IPS DF 6.9 (cell line): ENCODE measurements around the gene HMGB1.

Experiments
- DNase-seq: peaks from one replicate; pipeline ENCODE4 v3.0.0-alpha.2; 2013; ENCODE audit warnings: low read depth, low spot score
- H3K27ac ChIP-seq: one replicate; pipeline ENCODE4 v1.5.1; 2013; ENCODE audit warnings: low read length, control low read depth
- H3K27me3 ChIP-seq: 2 replicates; pipeline ENCODE4 v1.6.1; 2013; ENCODE audit warnings: mild to moderate bottlenecking, low read length; ENCODE audit not compliant: control insufficient read depth, insufficient read depth
- H3K36me3 ChIP-seq: 2 replicates; pipeline ENCODE4 v1.6.1; 2013; ENCODE audit warnings: low read length; ENCODE audit not compliant: control insufficient read depth, insufficient read depth
- H3K4me1 ChIP-seq: 2 replicates; pipeline ENCODE4 v1.6.1; 2013; ENCODE audit warnings: low read length; ENCODE audit not compliant: control insufficient read depth, insufficient read depth
- H3K4me3 ChIP-seq: 2 replicates; pipeline ENCODE4 v1.5.1; 2013; ENCODE audit warnings: mild to moderate bottlenecking, low read length
- H3K9me3 ChIP-seq: 2 replicates; pipeline ENCODE4 v1.6.1; 2013; ENCODE audit warnings: low read length, inconsistent platforms; ENCODE audit not compliant: control insufficient read depth, insufficient read depth
- WGBS: extraction: QIAGEN DNeasy Blood & Tissue Kit; methylation state at CpG from one replicate; pipeline ENCODE4 v1.1.7; 2013; ENCODE audit warnings: mixed read lengths, missing lambda C conversion rate; ENCODE audit not compliant: insufficient read length, insufficient coverage; 5-methylcytosine and 5-hydroxymethylcytosine counted together

Gene HMGB1

DNA sequence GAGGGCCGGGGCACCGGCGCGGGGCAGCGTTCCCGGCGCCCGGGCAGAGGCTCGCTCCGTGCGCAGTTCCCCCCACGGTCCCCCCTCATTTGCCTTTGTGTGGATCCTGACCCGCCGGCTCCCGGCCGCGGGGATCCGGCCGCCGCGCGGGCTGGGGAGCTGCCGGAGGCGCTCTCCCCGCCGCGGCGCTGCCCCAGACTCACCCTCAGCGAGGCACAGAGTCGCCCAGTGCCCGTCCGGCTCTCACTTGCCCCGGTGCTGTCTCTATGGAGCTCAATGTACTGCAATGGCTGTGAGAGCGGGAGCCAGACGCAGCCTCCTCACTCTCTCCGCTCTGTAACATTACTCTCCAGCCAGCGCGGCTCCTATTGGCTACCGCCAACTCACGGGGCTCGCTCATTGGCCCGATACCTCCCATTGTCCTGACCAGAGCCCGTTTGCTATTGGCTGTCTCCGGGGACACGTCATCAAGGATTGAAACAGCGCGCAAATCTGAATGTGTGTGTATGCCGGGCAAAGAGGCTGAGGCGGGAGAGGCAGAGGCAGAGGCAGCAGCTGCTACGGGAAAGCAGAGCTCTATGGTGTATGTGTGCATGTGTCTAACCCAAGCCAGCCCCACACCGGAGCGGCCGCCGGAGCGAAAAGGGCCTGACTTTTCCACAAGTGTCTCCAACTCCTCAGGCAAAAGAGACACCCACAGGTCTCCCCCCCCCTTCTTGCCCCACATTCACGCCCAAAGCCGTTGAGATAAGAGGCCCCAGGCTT, at the start of gene HMGB1:
Gene HMGB1 (minus strand): TSS at position 344 of the 765 bp plus-strand sequence. CDS start 2,256 bp downstream, outside the sequence.
- H3K4me1 ChIP-seq = no peaks in the 10 kb centered on the region
- no CpG with 5 or more reads among the region's 57 CpGs for WGBS

GRCh38 chr13:30510811-30511371, 45.2 kb upstream of the HMGB1 start:
- Histone ChIP-seq H3K27me3 (no peaks in the 10 kb centered on the region), H3K4me3 (no peak overlapping the region), H3K9me3 (no peaks in the 10 kb centered on the region), H3K27ac (no peak overlapping the region), H3K4me1 (no peaks in the 10 kb centered on the region), H3K36me3 (no peaks in the 10 kb centered on the region)
- no CpG with 5 or more reads among the region's 4 CpGs for WGBS
- no peak for DNase-seq

More for the DNA sequence above, at the start of gene HMGB1:
- Histone ChIP-seq H3K27me3 (no peaks in the 10 kb centered on the region), H3K27ac (no peak within 1 kb of the TSS), H3K9me3 (no peaks in the 10 kb centered on the region), H3K36me3 (peaks cover 7% of the 10 kb centered on the region; the same call in 1 of the 2 replicates), H3K4me3 (peak within 1 kb of the TSS; percentile 78)
- peak; percentile 97 for DNase-seq

GRCh38 chr13:30510091-30510490, 44.4 kb upstream of the HMGB1 start:
- WGBS = no CpG with 5 or more reads among the region's 4 CpGs
- Histone ChIP-seq H3K9me3 (no peaks in the 10 kb centered on the region), H3K27ac (no peak overlapping the region), H3K4me3 (no peak overlapping the region), H3K36me3 (no peaks in the 10 kb centered on the region), H3K27me3 (no peaks in the 10 kb centered on the region), H3K4me1 (no peaks in the 10 kb centered on the region)
- DNase-seq = no peak

DNA sequence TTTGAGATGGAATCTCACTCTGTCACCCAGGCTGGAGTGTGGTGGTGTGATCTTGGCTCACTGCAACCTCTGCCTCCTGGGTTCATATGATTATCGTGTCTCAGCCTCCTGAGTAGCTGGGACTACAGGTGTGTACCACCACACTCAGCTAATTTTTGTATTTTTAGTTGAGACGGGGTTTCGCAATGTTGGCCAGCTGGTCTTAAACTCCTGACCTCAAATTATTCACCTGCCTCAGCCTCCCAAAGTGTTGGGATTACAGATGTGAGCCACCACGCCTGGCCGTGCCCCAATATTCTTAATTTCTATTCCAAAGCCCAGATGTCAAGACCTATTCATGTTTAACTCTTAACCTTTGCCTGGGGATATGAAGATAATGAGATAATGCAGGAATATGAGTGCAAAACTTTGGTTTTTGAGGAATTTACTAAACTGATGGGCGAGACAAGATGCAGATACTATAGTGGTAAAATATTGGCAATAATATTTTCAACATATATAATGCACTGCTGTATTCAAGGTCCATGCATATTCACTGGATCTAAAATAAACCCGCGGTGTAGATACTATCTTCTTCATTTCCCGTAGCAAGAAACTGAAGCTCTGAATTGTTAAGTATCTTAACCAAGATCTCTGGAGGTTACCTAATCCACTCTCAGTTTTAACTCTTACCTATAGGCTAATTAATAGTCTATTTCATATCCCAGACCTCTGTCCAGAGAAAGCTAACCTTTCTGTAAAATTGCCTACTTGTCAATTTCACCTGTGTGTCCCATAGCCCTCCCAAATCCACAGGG, 43.7 kb upstream of the HMGB1 start:
- DNase-seq = no peak
- H3K4me1 ChIP-seq = no peaks in the 10 kb centered on the region
- H3K27me3 ChIP-seq = no peaks in the 10 kb centered on the region
- H3K9me3 ChIP-seq = no peaks in the 10 kb centered on the region
- no CpG with 5 or more reads among the region's 9 CpGs for WGBS
- H3K27ac ChIP-seq = no peak overlapping the region
- no peaks in the 10 kb centered on the region for H3K36me3 ChIP-seq
- no peak overlapping the region for H3K4me3 ChIP-seq

GRCh38 chr13:30504081-30504480, 38.3 kb upstream of the HMGB1 start:
- Histone ChIP-seq H3K27ac (no peak overlapping the region), H3K27me3 (no peaks in the 10 kb centered on the region), H3K36me3 (no peaks in the 10 kb centered on the region), H3K9me3 (no peaks in the 10 kb centered on the region), H3K4me3 (no peak overlapping the region), H3K4me1 (no peaks in the 10 kb centered on the region)
- no peak for DNase-seq
- no CpG with 5 or more reads among the region's 1 CpG for WGBS

- WGBS = no CpG with 5 or more reads among the region's 2 CpGs
- no peaks in the 10 kb centered on the region for H3K9me3 ChIP-seq
- no peaks in the 10 kb centered on the region for H3K36me3 ChIP-seq
- H3K27me3 ChIP-seq = no peaks in the 10 kb centered on the region
- no peak overlapping the region for H3K27ac ChIP-seq
- H3K4me1 ChIP-seq = no peaks in the 10 kb centered on the region
- no peak overlapping the region for H3K4me3 ChIP-seq
- DNase-seq = no peak
These were observed 36.5 kb upstream of the HMGB1 start for GRCh38 chr13:30502237-30502636.

GRCh38 chr13:30499338-30499737, 33.6 kb upstream of the HMGB1 start:
- Histone ChIP-seq H3K27me3 (no peaks in the 10 kb centered on the region), H3K9me3 (no peaks in the 10 kb centered on the region), H3K4me3 (no peak overlapping the region), H3K4me1 (no peaks in the 10 kb centered on the region), H3K27ac (no peak overlapping the region), H3K36me3 (no peaks in the 10 kb centered on the region)
- whole genome bisulfite sequencing = no CpG with 5 or more reads among the region's 3 CpGs
- DNase-seq = no peak

- no peaks in the 10 kb centered on the region for H3K9me3 ChIP-seq
- no peaks in the 10 kb centered on the region for H3K27me3 ChIP-seq
- H3K4me1 ChIP-seq = no peaks in the 10 kb centered on the region
- H3K4me3 ChIP-seq = no peak overlapping the region
- no peak overlapping the region for H3K27ac ChIP-seq
- no CpG with 5 or more reads among the region's 2 CpGs for WGBS
- DNase-seq = no peak
- no peaks in the 10 kb centered on the region for H3K36me3 ChIP-seq
These were observed 30.4 kb upstream of the HMGB1 start for GRCh38 chr13:30496147-30496546.

DNA sequence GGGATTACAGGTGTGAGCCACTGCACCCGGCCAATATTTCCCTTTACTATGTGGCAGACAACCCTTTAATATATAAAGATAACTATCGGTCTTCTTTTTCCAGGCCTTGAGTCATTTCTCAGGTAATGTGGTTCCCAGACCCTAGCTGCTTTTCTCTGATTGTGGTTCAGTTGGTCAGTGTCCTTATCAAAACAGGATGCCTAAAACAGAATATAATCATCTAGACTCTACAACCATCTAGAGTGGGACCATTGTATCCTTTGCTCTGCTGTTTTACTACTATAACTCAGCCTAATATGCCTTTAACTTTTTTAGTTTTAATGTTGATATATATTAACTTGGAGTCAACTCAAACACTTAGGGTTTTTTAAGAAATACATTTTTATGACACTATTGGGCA, 30.0 kb upstream of the HMGB1 start:
- WGBS = no CpG with 5 or more reads among the region's 2 CpGs

GRCh38 chr13:30493658-30494381, 28.1 kb upstream of the HMGB1 start:
- no peak for DNase-seq
- Histone ChIP-seq H3K36me3 (no peaks in the 10 kb centered on the region), H3K27me3 (no peaks in the 10 kb centered on the region), H3K27ac (no peak overlapping the region), H3K4me1 (no peaks in the 10 kb centered on the region), H3K9me3 (no peaks in the 10 kb centered on the region), H3K4me3 (no peak overlapping the region)
- WGBS = no CpG with 5 or more reads among the region's 4 CpGs

More for the DNA sequence above, 30.0 kb upstream of the HMGB1 start:
- Histone ChIP-seq H3K36me3 (no peaks in the 10 kb centered on the region), H3K27ac (no peak overlapping the region), H3K9me3 (no peaks in the 10 kb centered on the region), H3K4me1 (no peaks in the 10 kb centered on the region), H3K4me3 (no peak overlapping the region), H3K27me3 (no peaks in the 10 kb centered on the region)
- no peak for DNase-seq
